ENCODE measurements around the gene DCAF12. TPM values are rescaled to one million over a fixed set of nuclear protein-coding genes. Genes with fewer than 3 reads are reported as not detected.

The DCAF12 gene
- total and polyA plus RNA-seq, 2 of the 4 experiments (the other 2 are of a cell fraction) = 7.2 to 17.1 TPM

GRCh38 chr9:34123682-34124081 is 2.8 kb downstream of the DCAF12 start:
- CTCF ChIA-PET = no interaction called here

More at GRCh38 chr9:34123682-34124081, 2.8 kb downstream of the DCAF12 start:
- H3K36me3 ChIP-seq (ENCODE audit: control insufficient read depth, insufficient read depth, low read length) = peaks cover 4% of the 10 kb centered on the region
- no peak overlapping the region for H3K4ac ChIP-seq (ENCODE audit: low read depth, low read length)
- POLR2A ChIA-PET (ENCODE audit: unreplicated experiment) = no interaction called here
- DNase-seq (no peak), ATAC-seq (ENCODE audit: low read depth) (no peak)
- H2AK9ac ChIP-seq (replicated peaks; ENCODE audit: low read depth, low read length, poor library complexity) = no peak overlapping the region
- in situ Hi-C loops (cut with MboI; ENCODE audit: low sequenced_read_pairs) (no loop called here), intact Hi-C loops (cut with micrococcal nuclease) (loop anchor here (10.0 kb wide), 1 partner anchor 201 kb away; the partner anchor contains the start of genes KIF24 and NUDT2), dilution Hi-C loops (cut with HindIII; ENCODE audit: low sequenced_read_pairs, unreplicated experiment) (no loop called here)
- peaks cover 22 to 64% of the 10 kb centered on the region in 2 experiments for H3K79me1 ChIP-seq (ENCODE audit: low read depth in 1 of 2, low read length in 2 of 2)
- H2BK5ac ChIP-seq (ENCODE audit: low read depth, low read length, poor library complexity, severe bottlenecking) = no peak overlapping the region
- no peak overlapping the region for H2AFZ ChIP-seq (replicated peaks; ENCODE audit: low read length, poor library complexity)
- H2BK15ac ChIP-seq (ENCODE audit: low read depth, low read length) = no peak overlapping the region
- no peak overlapping the region for H3K14ac ChIP-seq (replicated peaks; ENCODE audit: low read depth, low read length)
- peaks cover 14% of the 10 kb centered on the region for H3K9me1 ChIP-seq (ENCODE audit: insufficient read depth, low read length)
- H4K8ac ChIP-seq (ENCODE audit: low read depth in 2 of 2, low read length in 2 of 2) = no peak overlapping the region
- H2BK20ac ChIP-seq (ENCODE audit: low read depth, low read length) = no peak overlapping the region
- H3K9me3 ChIP-seq (ENCODE audit: control insufficient read depth, insufficient read depth, low read length) = no peaks in the 10 kb centered on the region
- H3K4me3 ChIP-seq (ENCODE audit: insufficient read depth, low read depth, low read length) = no peak overlapping the region
- H3K4me2 ChIP-seq (ENCODE audit: low read depth, low read length) = no peak overlapping the region; the same call in 1 of the 2 replicates
- H3K56ac ChIP-seq (ENCODE audit: extremely low read depth, insufficient read depth, low read length) = no peak overlapping the region
- peaks cover 8% of the 10 kb centered on the region for H3K4me1 ChIP-seq (ENCODE audit: control insufficient read depth, insufficient read depth, low read length)
- H4K5ac ChIP-seq (ENCODE audit: low read depth, low read length) = no peak overlapping the region
- H3K27me3 ChIP-seq (ENCODE audit: control insufficient read depth, insufficient read depth, low read length) = no peaks in the 10 kb centered on the region
- no peak overlapping the region for H3K9ac ChIP-seq (ENCODE audit: low read depth, low read length)
- TF ChIP-seq USF2 (IDR thresholded peaks at IDR 0.05; ENCODE audit: low read depth, low read length) (no peak), NFE2L2 (IDR thresholded peaks at IDR 0.05; ENCODE audit: low read depth, low read length) (no peak), RFX5 (IDR thresholded peaks at IDR 0.05; ENCODE audit: low read depth, low read length) (no peak), RAD21 (IDR thresholded peaks at IDR 0.05; ENCODE audit: low read length) (no peak), MAFK (IDR thresholded peaks at IDR 0.05; ENCODE audit: low read depth, low read length) (no peak), CTCF (conservative IDR thresholded peaks at IDR 0.05; ENCODE audit: low read depth, low read length) (no peak), RCOR1 (IDR thresholded peaks at IDR 0.05; ENCODE audit: insufficient replicate concordance, low read length) (no peak), FOS (IDR thresholded peaks at IDR 0.05; ENCODE audit: low read depth, low read length) (no peak), POLR2A (IDR thresholded peaks at IDR 0.05; ENCODE audit: low read depth, low read length) (no peak), MXI1 (IDR thresholded peaks at IDR 0.05; ENCODE audit: borderline replicate concordance, low read depth, low read length) (no peak), ELK1 (IDR thresholded peaks at IDR 0.05; ENCODE audit: borderline replicate concordance, low read depth, low read length) (no peak), CEBPB (IDR thresholded peaks at IDR 0.05; ENCODE audit: low read depth, low read length) (no peak)
- H3K18ac ChIP-seq (ENCODE audit: low read depth, low read length) = no peak overlapping the region
- no peak overlapping the region for H4K91ac ChIP-seq (ENCODE audit: insufficient read depth, low read depth, low read length)
- H2BK120ac ChIP-seq (ENCODE audit: low read depth, low read length) = no peak overlapping the region
- H4K20me1 ChIP-seq (ENCODE audit: insufficient read depth, low read length) = peaks cover 11% of the 10 kb centered on the region
- no TSS peak for BruUV-seq (replicated peaks)
- H3K23ac ChIP-seq (ENCODE audit: low read depth, low read length) = no peak overlapping the region
- no CpG with 5 or more reads among the region's 6 CpGs for WGBS, 2 experiments (ENCODE audit: extremely low coverage in 2 of 2, insufficient read length in 1 of 2)
- H2AK5ac ChIP-seq (ENCODE audit: low read depth, low read length) = no peak overlapping the region
- no peak overlapping the region for H3K27ac ChIP-seq (ENCODE audit: insufficient read depth, low read length)
